ENCODE data around the gene GNL2. TPM values are rescaled to one million over a fixed set of nuclear protein-coding genes. Genes with fewer than 3 reads are reported as not detected.
"Not testable (repeated sequence)": the region's sequence is repeated elsewhere in the genome, so short reads cannot be mapped to it uniquely, and the experiment has no call there.

The GNL2 gene
- total RNA-seq, 1 experiment from 2014 or later: 56.2 TPM

DNA sequence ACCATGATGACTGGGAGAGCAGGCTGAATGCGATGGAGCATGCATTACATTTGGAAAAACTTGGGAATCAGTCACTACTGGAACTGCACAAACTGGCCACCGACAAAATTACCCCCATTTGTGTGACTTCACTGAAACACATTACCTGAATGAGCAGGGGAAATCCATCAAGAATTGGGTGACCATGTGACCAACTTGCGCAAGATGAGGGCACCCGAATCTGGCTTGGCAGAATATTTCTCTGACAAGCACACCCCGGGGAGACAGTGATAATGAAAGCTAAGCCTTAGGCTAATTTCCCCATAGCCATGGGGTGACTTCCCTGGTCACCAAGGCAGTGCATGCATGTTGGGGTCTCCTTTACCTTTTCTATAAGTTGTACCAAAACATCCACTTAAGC lies 50.7 kb downstream of the GNL2 start:
- H3K9ac ChIP-seq (ENCODE audit: low read length): no peak overlapping the region
- no peak for DNase-seq
- peaks cover 17% of the 10 kb centered on the region for H3K79me2 ChIP-seq (ENCODE audit: low read length)
- no peak overlapping the region for H3K4me2 ChIP-seq (ENCODE audit: low read depth, low read length, poor library complexity, severe bottlenecking)
- no peak overlapping the region for H3K27ac ChIP-seq (ENCODE audit: low read length)
- no peaks in the 10 kb centered on the region for H4K20me1 ChIP-seq (ENCODE audit: insufficient read depth, low read depth, low read length)
- H3K4me3 ChIP-seq (ENCODE audit: low read length): no peak overlapping the region
- H3K9me2 ChIP-seq (replicated peaks; ENCODE audit: insufficient read depth, low read length): no peaks in the 10 kb centered on the region
- no peaks in the 10 kb centered on the region for H3K4me1 ChIP-seq (ENCODE audit: low read length)
- peaks cover 23% of the 10 kb centered on the region for H3K36me3 ChIP-seq (ENCODE audit: insufficient read depth, low read length)
- H3K9me3 ChIP-seq (ENCODE audit: low read length): no peaks in the 10 kb centered on the region
- no peaks in the 10 kb centered on the region for H3K27me3 ChIP-seq (ENCODE audit: low read length)
- H2AFZ ChIP-seq (ENCODE audit: low read length): no peak overlapping the region

DNA sequence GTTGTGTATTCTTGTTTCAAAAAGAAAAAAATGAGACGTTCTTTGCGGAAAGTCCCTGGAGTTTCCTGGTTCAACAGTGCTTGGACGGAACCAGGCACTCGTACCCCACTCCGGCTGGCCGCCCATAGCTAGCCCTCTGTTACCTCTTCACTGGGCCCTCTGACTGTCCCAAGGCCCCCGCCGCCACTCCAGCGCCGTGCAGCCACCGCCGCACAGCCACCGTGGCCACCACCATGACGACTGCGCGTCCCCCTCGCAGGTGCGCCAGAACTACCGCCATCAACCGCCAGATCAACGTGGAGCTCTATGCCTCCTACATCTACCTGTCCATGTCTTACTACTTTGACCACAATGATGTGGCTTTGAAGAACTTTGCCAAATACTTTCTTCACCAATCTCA lies 51.2 kb downstream of the GNL2 start:
- H3K36me3 ChIP-seq (ENCODE audit: insufficient read depth, low read length): peaks cover 19% of the 10 kb centered on the region
- H2AFZ ChIP-seq (ENCODE audit: low read length): no peak overlapping the region
- peaks cover 12% of the 10 kb centered on the region for H3K79me2 ChIP-seq (ENCODE audit: low read length)

DNA sequence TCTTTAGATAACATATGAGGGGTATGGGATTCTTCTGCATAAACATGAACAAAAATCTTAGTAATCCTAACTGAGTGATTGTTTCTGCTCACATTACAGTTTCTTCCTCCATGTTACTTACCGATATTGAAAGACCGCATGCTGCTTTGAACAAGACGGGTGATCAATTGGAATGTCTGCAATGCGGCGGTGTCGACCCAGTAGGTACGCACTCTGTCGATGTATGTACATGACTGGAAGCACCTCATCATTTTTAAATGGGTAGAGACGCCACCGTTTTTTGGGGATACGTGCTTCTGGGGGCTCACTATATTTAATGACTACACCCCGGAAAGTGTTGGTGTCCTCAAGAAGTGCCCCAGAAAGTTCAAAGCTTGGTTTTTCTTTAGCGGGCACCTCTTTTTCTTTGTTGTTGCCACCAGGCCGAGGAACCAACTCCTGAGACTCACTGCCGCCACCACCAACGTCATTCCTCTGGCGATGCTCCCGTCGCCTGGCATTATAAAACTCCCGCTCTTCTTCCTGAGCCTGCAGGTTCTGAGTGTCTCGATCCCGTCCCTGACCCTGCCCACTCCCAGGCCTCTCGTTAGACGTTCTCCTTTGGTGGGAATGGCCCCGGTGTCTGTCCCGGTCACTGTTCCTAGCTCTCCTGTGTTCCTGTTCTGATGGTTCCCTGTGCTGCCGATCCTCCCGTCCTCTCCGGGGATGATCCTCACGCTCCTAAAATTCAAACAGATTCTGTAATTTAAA lies 55.5 kb downstream of the GNL2 start:
- no peaks in the 10 kb centered on the region for H3K9me2 ChIP-seq (replicated peaks; ENCODE audit: insufficient read depth, low read length)
- H3K27me3 ChIP-seq (ENCODE audit: low read length): no peaks in the 10 kb centered on the region
- no peaks in the 10 kb centered on the region for H3K4me1 ChIP-seq (ENCODE audit: low read length)
- no peaks in the 10 kb centered on the region for H3K9me3 ChIP-seq (ENCODE audit: low read length)
- H3K4me3 ChIP-seq (ENCODE audit: low read length): no peak overlapping the region
- 0 out of 2 replicates have a peak, but pooled peaks cover 2% of the 10 kb centered on the region for H3K79me2 ChIP-seq (ENCODE audit: low read length)
- DNase-seq: no peak
- 0 out of 2 replicates have a peak, but pooled peaks cover 4% of the 10 kb centered on the region for H4K20me1 ChIP-seq (ENCODE audit: insufficient read depth, low read depth, low read length)
- H3K27ac ChIP-seq (ENCODE audit: low read length): no peak overlapping the region
- H3K36me3 ChIP-seq (ENCODE audit: insufficient read depth, low read length): peaks cover 20% of the 10 kb centered on the region; the same call in 1 of the 2 replicates
- H2AFZ ChIP-seq (ENCODE audit: low read length): no peak overlapping the region
- H3K9ac ChIP-seq (ENCODE audit: low read length): no peak overlapping the region
- H3K4me2 ChIP-seq (ENCODE audit: low read depth, low read length, poor library complexity, severe bottlenecking): no peak overlapping the region

More for the DNA sequence above, 51.2 kb downstream of the GNL2 start:
- Histone ChIP-seq H3K4me1 (ENCODE audit: low read length) (no peaks in the 10 kb centered on the region), H3K4me2 (ENCODE audit: low read depth, low read length, poor library complexity, severe bottlenecking) (no peak overlapping the region), H3K27ac (ENCODE audit: low read length) (no peak overlapping the region), H3K9me3 (ENCODE audit: low read length) (no peaks in the 10 kb centered on the region), H4K20me1 (ENCODE audit: insufficient read depth, low read depth, low read length) (no peaks in the 10 kb centered on the region), H3K4me3 (ENCODE audit: low read length) (no peak overlapping the region), H3K27me3 (ENCODE audit: low read length) (no peaks in the 10 kb centered on the region), H3K9me2 (replicated peaks; ENCODE audit: insufficient read depth, low read length) (no peaks in the 10 kb centered on the region), H3K9ac (ENCODE audit: low read length) (no peak overlapping the region)
- DNase-seq: no peak

DNA sequence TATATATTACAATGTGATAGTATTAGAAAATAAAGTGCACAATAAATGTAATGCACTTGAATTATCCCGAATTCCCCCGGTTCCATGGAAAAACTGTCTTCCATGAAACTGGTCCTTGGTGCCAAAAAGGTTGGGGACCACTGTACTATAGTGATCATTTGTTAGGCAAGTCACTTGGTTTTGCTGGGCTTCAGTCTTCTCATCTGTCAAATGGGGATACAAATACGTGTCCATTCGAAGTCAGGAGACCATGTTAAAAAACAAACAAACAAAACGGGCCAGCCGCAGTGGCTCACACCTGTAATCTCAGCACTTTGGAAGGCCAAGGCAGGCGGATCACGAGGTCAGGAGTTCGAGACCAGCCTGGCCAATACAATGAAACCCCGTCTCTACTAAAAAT lies 56.6 kb downstream of the GNL2 start:
- H3K9me3 ChIP-seq (ENCODE audit: low read length); H3K27me3 ChIP-seq (ENCODE audit: low read length); H3K27ac ChIP-seq (ENCODE audit: low read length); H3K4me1 ChIP-seq (ENCODE audit: low read length); DNase-seq; H3K4me2 ChIP-seq (ENCODE audit: low read depth, low read length, poor library complexity, severe bottlenecking); H3K9me2 ChIP-seq (replicated peaks; ENCODE audit: insufficient read depth, low read length); H3K4me3 ChIP-seq (ENCODE audit: low read length); H2AFZ ChIP-seq (ENCODE audit: low read length); H3K79me2 ChIP-seq (ENCODE audit: low read length); H3K9ac ChIP-seq (ENCODE audit: low read length); H4K20me1 ChIP-seq (ENCODE audit: insufficient read depth, low read depth, low read length): not testable (repeated sequence)
- peaks cover 18% of the 10 kb centered on the region; the same call in 1 of the 2 replicates for H3K36me3 ChIP-seq (ENCODE audit: insufficient read depth, low read length)

DNA sequence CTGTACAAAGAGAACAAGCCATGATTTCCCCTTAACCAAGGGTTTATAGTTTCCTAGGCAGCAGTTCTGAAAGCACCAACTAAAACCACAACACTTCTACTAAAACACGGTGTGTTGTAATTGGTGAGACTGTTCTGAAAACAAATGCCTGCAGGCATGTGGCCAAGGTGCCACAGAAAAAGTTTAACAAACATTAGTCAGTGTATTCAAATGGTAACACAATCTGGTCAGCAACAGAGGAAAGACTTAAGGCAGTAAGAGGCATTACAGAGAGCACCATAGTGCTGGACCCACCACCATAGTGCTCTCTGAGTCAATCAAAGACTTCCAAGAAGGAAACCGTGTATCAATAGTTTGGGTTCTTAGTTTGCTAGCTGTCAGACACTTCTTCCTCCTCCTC lies 58.4 kb downstream of the GNL2 start:
- no peak overlapping the region for H3K9ac ChIP-seq (ENCODE audit: low read length)
- H3K4me1 ChIP-seq (ENCODE audit: low read length): no peaks in the 10 kb centered on the region
- H3K36me3 ChIP-seq (ENCODE audit: insufficient read depth, low read length): peaks cover 18% of the 10 kb centered on the region; the same call in 1 of the 2 replicates
- H3K4me2 ChIP-seq (ENCODE audit: low read depth, low read length, poor library complexity, severe bottlenecking): no peak overlapping the region
- no peaks in the 10 kb centered on the region for H3K9me3 ChIP-seq (ENCODE audit: low read length)
- H3K9me2 ChIP-seq (replicated peaks; ENCODE audit: insufficient read depth, low read length): no peaks in the 10 kb centered on the region
- DNase-seq: no peak
- H3K79me2 ChIP-seq (ENCODE audit: low read length): no peaks in the 10 kb centered on the region
- 0 out of 2 replicates have a peak, but pooled peaks cover 4% of the 10 kb centered on the region for H4K20me1 ChIP-seq (ENCODE audit: insufficient read depth, low read depth, low read length)
- H3K27me3 ChIP-seq (ENCODE audit: low read length): no peaks in the 10 kb centered on the region
- no peak overlapping the region for H3K4me3 ChIP-seq (ENCODE audit: low read length)
- H2AFZ ChIP-seq (ENCODE audit: low read length): no peak overlapping the region
- no peak overlapping the region for H3K27ac ChIP-seq (ENCODE audit: low read length)

DNA sequence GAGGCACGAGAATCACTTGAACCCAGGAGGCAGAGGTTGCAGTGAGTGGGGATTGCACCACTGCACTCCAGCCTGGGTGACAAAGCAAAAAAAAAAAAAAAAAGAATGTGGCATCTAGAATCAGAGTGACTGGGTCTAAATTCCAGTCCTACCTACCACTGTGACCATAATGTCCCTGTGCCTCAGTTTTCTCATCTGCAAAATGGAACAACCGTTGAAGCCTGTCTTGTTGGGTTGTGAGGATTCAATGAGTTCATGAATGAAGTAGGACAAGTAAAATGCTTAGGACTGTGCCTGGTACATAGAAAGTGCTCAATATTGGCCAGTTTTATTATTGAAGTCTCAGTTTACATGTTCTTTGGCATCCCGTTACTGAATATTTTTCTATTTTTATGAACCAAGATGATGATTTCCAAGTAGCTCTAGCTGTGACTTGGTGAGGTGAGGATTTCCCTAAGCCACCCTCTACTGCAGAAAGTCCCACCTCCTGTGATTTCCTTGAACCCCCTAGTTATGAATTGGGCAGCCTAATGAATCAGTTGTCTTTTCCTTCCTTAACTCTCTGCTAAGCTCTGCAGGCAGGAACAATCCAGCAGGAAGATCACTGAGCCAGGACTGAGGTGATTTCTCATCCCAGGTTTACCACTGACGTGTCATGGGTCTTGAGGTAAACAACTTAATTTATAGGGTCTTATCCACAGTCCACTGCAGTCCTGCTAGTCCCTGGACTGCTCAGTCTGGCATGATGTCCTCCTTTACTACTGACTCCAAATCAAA lies 62.2 kb downstream of the GNL2 start:
- Histone ChIP-seq H3K79me2 (ENCODE audit: low read length) (no peaks in the 10 kb centered on the region), H2AFZ (ENCODE audit: low read length) (no peak overlapping the region), H4K20me1 (ENCODE audit: insufficient read depth, low read depth, low read length) (0 out of 2 replicates have a peak, but pooled peaks cover 4% of the 10 kb centered on the region), H3K4me1 (ENCODE audit: low read length) (no peaks in the 10 kb centered on the region), H3K36me3 (ENCODE audit: insufficient read depth, low read length) (peaks cover 14% of the 10 kb centered on the region; the same call in 1 of the 2 replicates), H3K9me3 (ENCODE audit: low read length) (no peaks in the 10 kb centered on the region), H3K27me3 (ENCODE audit: low read length) (no peaks in the 10 kb centered on the region), H3K4me2 (ENCODE audit: low read depth, low read length, poor library complexity, severe bottlenecking) (no peak overlapping the region), H3K27ac (ENCODE audit: low read length) (no peak overlapping the region), H3K9ac (ENCODE audit: low read length) (no peak overlapping the region), H3K9me2 (replicated peaks; ENCODE audit: insufficient read depth, low read length) (no peaks in the 10 kb centered on the region), H3K4me3 (ENCODE audit: low read length) (no peak overlapping the region)
- DNase-seq: no peak

DNA sequence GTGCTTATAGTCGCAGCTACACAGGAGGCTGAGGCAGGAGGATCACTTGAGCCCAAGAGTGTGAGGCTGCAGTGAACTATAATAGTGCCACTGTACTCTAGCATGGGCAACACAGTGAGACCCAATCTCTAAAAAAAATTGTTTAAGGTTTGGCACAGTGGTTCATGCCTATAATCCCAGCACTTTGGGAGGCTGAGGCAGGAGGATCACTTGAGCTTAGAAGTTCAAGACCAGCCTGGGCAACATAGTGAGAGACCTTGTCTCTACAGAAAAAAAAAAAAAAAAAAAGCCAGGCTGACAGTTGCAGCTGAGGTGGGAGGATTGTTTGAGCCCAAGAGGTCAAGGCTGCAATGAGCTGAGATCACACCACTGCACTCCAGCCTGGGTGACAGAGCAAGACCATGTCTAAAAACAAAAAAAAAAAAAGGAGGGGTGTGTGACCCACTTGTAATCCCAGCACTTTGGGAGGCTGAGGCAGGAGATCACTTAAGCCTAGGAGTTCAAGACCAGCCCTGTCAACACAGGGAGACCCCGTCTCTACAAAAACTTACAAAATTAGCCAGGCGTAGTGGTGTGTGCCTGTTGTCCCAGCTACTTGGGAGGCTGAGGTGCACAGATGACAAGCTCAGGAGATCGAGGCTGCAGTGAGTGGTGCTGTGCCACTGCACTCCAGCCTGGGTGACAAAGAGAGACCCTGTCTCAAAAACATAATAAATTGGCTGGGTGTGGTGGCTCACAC lies 63.1 kb downstream of the GNL2 start:
- H3K9ac ChIP-seq (ENCODE audit: low read length); DNase-seq; H3K27me3 ChIP-seq (ENCODE audit: low read length); H3K4me3 ChIP-seq (ENCODE audit: low read length); H2AFZ ChIP-seq (ENCODE audit: low read length); H3K9me3 ChIP-seq (ENCODE audit: low read length); H3K4me1 ChIP-seq (ENCODE audit: low read length); H3K79me2 ChIP-seq (ENCODE audit: low read length); H3K4me2 ChIP-seq (ENCODE audit: low read depth, low read length, poor library complexity, severe bottlenecking); H3K9me2 ChIP-seq (replicated peaks; ENCODE audit: insufficient read depth, low read length); H4K20me1 ChIP-seq (ENCODE audit: insufficient read depth, low read depth, low read length); H3K27ac ChIP-seq (ENCODE audit: low read length): not testable (repeated sequence)
- H3K36me3 ChIP-seq (ENCODE audit: insufficient read depth, low read length): peaks cover 11% of the 10 kb centered on the region; the same call in 1 of the 2 replicates

DNA sequence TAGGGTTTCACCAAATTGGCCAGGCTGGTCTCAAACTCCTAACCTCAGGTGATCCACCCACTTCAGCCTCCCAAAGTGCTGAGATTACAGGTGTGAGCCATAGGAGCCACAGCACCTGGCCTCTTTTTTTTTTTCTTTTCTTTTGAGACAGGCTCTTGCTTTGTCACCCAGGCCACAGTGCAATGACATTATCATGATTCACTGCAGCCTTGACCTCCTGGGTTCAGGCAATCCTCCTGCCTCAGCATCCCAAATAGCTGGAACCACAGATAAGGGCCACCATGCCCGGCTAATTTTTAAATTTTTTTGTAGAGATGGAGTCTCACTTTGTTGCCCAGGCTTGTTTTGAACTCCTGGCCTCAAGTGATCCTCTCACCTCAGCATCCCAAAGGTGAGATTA lies 65.8 kb downstream of the GNL2 start:
- not testable (repeated sequence) for DNase-seq; H2AFZ ChIP-seq (ENCODE audit: low read length); H3K27ac ChIP-seq (ENCODE audit: low read length); H3K9me2 ChIP-seq (replicated peaks; ENCODE audit: insufficient read depth, low read length); H3K79me2 ChIP-seq (ENCODE audit: low read length); H3K36me3 ChIP-seq (ENCODE audit: insufficient read depth, low read length); H3K27me3 ChIP-seq (ENCODE audit: low read length); H3K9ac ChIP-seq (ENCODE audit: low read length); H3K9me3 ChIP-seq (ENCODE audit: low read length); H3K4me2 ChIP-seq (ENCODE audit: low read depth, low read length, poor library complexity, severe bottlenecking); H3K4me3 ChIP-seq (ENCODE audit: low read length); H3K4me1 ChIP-seq (ENCODE audit: low read length); H4K20me1 ChIP-seq (ENCODE audit: insufficient read depth, low read depth, low read length)
